HG02870 (cell line): ENCODE measurements around the gene EGF.

Experiments
- ATAC-seq: cut with Tn5 transposase; IDR thresholded peaks from one replicate; pipeline ENCODE4 v1.9.1; 2021; ENCODE audit warnings: mild to moderate bottlenecking, moderate library complexity; ENCODE audit not compliant: unreplicated experiment

EGF gene

DNA sequence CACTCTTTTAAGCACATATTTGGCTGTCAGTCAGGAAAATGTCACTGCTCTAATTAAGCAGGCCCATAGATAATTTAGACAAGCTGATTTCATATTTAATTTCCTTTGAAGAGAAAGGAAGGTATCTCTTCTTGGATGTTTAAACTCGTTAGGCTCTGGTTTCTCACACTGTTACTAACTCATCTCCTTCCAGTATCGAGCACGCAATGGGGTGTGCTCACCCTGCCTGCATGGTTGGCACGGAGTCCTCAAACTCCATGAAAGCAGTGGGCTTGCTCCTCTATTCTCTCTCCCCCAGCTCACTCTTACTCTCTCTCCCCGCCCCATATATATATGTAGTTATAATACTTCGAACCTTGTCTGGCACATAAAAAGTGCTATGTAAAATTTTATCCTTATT is 76.9 kb downstream of the EGF start:
- no peak for ATAC-seq

DNA sequence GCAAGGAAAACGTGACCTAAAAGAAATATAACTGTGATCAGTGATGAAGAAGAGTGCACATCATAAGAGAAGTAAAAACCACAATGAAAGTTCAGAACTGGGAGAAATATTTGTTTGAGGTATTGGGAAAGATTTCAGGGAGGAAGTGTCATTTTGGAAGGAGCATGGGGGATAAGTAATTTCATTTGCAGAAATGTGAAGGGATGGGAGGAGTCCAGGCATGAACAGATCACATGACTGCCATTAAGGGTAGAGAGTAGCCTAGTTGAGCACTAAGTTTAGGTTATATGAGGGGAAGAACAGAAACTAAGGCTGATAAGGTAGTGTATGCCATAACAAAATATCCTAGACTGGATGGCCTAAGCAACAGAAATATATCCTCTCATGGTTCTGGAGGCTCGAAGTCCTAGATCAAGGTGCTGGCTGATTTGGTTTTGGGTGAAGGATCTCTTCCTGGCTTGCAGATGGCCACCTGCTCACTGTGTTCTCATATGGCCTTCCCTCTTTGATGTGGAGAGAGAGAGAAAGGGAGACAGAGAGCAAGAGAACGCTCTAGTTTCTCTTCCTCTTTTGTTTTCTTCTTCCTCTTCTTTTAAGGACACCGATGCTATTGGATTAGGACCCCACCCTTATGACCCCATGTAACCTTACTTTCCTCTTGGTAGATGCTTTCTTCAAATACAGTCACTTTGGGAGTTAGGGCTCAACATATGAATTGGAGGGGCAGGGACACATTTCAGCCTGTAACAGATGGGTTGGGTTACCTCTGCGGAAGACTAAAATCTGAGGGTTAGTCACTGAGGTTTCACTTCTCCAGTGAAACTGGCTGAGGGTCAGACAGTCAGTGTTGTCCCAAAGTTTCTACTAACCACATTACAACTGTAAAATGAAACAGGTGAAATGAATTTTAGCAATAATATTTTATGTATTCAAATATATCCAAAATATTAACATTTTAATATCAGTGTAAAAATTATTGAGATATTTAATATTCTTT is 77.9 kb downstream of the EGF start:
- peak; percentile 84 for ATAC-seq

DNA sequence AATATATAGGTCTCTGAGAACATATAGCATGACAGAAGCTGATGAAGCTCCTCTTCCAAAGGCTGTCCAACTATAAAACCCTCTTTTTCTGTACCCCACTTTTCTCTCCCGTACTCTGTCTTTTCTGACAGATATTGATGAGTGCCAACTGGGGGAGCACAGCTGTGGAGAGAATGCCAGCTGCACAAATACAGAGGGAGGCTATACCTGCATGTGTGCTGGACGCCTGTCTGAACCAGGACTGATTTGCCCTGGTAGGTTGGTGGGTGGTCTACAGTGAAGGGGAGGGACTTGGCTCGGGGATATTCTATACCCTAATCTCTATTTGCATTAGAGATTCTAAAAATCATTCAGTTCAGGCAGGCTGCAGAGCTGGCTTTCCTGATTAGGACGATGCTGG is 80.4 kb downstream of the EGF start:
- no peak for ATAC-seq

DNA sequence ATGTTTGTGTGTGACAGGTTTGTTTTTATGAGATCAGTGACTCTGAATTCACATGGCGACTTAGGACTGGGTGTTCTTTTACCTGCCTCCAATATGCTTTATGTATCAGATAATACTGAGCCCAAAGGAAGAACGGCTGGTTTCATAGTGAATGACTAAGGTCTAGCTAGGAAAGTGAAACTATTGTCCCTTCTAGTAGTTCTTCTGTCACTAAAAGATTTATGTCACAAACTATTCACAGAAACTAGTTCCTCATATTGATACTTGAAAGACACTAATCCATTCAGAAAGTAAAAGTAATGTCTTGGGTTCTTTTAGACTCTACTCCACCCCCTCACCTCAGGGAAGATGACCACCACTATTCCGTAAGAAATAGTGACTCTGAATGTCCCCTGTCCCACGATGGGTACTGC is 81.7 kb downstream of the EGF start:
- peak; percentile 57 for ATAC-seq

DNA sequence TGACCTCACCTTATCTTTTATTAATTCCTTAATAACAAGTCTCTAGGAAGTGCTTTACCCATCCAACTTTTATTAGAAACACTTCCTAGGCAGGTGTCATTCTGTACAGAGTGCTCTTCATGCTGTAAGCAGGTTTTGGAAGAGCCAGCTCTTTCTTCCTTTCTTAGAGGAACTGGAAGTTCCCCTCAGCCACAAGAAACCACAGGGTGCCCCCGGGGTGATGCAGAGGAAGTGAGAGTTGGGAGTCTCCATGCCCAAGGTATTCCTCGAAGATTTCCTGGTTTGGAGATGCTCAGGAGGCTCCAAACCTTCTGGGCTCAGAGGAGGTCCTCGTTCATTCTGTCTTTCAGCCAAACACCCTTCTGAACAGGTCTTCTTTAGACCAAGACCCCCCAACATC is 83.8 kb downstream of the EGF start:
- no peak for ATAC-seq

DNA sequence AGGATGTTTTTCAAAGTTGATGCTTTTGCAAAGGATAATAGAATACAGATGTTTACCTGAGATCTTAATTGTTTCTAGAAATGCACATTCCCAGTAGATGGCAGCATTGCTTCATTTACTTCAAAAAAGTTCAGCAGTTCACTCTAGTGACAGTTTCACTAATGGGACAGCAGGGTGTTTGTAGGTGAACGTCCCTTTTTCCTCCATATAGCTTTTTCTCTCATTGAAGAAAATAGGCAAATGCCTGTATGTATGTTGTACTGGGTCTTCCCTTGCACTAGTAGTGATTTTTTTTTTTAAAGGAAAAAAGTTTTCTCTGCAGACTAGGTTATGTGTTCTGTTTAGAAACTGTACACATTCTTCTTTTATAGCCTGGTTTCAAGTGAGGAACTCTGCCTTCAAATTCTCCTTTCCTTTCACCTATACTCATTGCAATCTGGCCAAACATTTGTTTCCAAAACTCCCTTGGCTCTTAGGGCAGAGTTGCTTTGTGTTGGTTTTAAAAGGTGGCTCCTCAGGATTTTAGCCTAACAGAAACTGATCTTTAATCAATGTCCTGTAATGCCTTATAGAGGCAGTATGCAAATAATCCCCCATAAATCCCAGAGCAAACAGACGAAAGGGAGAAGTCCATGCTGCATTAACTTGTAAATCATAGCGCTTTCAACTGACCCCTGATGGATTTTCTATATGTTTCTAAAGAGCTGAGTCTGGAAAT is 86.3 kb downstream of the EGF start:
- ATAC-seq, result no peak

DNA sequence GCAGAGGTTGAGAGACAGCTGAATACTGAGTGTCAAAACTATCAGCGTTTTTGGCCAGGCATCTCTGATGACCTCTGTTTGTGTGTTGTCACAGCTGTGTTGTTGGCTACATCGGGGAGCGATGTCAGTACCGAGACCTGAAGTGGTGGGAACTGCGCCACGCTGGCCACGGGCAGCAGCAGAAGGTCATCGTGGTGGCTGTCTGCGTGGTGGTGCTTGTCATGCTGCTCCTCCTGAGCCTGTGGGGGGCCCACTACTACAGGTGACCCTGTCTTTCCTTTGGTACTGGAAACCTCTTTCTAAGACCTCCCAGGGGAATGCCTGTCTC is 86.9 kb downstream of the EGF start:
- no peak for ATAC-seq

DNA sequence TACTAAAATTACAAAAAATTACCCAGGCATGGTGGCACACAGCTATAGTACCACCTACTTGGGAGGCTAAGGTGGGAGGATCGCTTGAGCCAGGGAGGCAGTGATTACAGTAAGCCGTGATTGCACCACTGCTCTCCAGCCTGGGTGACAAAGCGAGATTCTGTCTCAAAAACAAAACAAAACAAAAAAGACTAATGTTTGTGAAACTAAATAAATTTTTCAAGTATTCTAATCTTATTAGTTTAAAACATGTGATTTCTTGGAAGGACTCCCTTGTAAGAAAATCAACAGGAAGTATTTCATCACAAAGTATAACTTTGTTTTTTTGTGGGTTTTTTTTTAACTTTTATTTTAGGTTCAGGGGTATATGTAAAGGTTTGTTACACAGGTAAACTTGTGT is 89.6 kb downstream of the EGF start:
- ATAC-seq, result no peak

DNA sequence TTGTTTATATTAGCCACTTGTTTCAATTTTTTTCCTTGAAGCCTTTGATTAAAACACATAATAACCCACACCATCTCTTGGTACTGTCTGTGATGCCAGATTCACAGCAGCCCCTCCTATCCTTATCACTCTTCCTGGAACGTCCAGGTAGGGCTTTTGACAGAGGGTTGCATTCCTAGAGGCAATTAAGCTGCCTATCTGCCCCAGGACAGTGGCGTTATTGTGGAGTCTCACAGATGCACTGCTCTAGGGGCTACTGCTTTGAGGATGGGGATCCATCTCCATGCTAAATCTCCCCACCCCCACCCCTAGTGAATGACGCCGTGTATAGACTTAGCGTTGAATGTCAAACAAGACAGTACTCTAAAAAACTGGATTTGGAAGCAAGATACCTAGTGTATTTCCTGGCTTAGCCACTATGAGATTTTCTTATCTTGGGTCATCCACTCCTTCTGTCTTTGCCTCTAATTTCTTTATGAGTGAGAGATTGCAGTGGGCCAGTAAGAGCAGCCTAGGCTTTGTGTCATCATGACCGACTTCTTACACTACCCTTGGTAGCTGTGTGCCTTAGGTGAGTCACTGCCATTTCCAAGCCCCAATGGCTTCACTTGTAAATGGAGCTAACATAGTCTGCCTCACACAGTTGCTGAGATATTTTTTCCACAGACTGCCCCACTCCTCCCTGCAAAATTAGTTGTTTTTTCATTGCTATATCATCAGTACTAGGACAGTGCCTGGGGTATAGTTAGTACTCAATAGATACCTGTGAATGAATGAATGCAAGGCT is 90.9 kb downstream of the EGF start:
- no peak for ATAC-seq

DNA sequence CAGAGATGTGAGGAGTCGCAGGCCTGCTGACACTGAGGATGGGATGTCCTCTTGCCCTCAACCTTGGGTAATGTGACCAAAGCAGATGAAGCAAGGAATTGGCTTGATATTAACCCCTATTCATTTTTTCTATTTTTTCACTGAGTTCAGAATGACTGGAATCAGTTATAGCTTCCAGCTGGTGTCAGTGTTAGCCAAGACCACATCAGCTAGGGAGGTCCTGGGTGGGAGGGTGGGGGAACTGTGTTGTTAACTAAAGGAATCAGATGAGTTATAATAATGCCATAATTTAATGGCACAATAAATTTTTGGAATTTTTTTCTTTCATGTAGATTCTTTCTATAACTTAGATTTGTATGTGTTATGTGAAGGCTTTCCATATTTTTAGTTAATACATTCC is 91.9 kb downstream of the EGF start:
- no peak for ATAC-seq

DNA sequence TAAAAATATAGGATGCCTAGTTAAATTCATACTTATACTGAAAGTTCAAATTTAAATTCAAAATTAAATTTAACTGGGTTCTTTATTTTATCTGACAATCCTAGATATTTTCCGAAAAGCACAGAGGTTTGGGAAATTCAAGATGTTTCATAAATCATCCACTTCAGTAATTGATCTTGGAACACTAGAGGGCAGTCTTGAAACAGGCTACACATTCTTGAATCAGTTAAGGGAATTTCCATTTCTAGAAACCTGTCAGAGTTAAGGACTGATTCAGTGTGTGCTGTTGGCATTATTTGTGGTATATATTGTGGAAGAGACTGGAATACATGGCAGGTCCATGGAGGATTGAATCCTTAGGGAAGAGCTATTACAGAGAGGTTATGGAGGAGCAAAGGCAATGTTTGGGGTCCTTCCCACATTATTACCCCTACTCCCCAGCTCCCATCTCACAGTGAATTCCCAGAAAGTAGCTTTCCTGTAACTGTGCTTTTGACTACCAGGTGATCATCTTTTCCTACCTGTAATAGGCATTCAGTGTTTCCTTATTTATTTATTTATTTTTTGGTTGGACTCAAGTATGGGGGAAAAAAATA is 92.9 kb downstream of the EGF start:
- peak; percentile 60 for ATAC-seq

DNA sequence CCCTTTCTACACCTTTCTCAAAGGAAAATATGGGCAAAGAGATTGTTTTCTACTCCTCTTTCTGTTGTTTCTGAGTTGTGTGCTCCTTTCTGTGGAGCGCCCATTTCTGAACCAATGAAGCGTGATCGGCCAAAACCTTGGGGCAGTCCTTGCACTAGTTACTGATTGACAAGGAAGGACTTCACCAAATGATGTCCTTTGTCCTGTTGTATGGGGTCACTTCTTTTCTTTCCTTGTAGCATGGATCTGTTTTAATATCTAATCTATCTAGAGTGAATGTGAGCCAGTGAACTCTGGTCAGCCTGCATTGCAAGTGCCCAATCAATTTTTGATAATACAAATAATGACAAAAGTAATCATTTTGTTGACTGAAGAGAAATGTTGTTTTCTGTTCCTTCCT is 94.5 kb downstream of the EGF start:
- no peak for ATAC-seq

DNA sequence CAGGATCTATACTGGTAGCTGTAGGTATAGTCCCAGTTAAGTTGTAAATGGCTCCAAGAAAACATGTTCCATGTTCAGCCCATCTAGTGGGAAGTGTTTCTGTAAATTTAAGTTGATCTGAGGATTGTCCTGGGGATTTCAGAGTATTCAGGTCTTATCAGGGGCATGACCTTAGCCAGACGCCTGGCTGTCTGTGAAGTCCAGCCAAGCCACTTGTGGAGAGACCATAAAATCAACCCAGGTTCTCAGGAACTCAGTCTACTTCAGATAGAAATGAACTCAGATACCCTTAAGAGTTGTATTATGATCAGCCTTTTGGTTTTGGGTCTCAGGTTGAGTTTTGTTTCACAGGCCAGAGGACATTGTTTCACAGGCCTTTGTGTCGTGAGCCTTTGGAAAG is 95.9 kb downstream of the EGF start:
- no peak for ATAC-seq

DNA sequence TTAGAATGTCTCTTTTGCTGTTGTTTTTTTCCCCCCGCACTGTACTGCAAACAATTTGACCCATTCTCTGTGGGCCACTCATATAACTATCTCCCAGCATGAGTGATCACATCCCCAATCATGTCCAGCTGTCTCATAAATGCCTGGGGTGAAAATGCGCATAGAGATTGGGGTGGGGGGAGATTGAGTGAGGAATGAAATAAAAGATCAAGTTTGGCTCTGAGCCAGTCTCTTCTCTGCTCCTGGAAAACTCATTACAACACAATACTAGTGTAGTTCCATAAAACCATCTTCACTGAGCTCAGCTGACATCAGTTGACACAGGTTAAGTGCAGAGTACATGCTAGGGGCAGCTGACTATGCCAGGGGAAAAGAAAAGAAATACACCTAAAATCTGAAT is 96.9 kb downstream of the EGF start:
- ATAC-seq, result no peak

DNA sequence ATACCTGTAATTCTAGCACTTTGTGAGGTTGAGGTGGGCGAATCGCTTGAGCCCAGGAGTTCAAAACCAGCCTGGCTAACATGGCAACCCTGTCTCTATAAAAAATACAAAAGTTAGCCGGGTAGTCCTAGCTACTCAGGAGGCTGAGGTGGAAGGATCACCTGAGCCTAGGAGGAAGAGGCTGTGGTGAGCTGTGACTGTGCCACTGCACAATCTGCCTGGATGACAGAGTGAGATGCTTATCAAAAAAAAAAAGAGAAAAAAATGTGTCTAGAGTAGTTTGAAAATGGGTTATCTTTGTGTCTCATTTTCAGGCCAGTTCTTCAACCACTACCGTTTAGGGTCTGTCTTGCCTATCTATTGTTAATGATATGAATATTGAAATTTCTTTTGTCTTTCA is 98.1 kb downstream of the EGF start:
- no peak for ATAC-seq

DNA sequence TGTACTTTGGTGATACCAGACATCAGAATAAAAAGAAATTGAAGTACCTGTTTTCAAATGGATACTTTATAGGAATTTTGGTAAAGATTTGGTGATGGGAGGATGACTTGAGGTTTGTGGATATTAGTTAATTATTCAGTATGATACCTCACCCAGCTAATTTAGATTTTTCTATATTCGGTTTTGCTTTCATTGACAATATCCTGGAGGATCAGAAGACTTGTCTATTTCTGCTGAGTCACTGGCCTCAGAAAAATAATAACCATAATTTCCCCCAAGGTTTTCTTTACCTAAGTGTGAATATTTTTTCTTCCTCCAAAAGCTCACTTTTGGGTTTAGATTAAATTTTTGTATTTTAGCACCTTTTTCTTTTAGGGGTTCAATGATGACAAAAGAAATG is 100.2 kb downstream of the EGF start:
- ATAC-seq, result no peak

DNA sequence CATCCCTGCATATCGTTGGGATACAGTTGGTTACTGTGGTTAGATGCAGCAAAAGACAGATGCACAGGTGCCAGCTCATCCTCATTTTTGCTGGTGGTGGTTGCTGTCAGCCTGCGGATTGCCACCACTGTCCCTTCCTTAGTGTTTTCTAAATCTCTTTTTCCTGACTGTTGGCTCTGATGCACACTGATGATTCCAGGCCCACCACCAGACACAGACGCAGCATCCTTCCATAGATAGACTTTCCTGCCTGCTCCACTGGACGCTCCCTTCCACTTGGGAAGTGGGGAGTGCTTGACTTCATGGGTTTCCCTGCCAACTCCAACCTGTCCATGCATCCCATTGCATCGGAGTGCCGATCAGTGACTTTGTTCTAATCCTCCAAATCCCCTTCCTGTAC is 101.5 kb downstream of the EGF start:
- ATAC-seq, result no peak

DNA sequence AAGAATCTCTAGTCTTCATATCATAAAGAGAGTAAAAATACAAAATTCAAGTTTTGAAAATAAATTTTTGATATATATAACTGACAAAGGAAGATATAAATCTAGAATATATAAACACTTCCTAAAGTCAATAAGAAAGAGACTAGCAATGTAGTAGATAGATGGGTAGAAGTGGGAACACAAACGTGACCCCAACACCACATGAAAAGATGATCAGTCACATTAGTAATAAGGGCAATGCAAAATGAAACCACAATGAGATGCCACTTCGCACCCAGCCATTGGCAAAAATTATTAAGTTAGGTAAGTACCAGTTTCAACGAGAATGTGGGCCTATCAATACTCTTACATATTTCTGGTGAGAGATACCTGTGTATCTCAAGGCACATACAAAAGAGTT is 106.5 kb downstream of the EGF start:
- no peak for ATAC-seq

DNA sequence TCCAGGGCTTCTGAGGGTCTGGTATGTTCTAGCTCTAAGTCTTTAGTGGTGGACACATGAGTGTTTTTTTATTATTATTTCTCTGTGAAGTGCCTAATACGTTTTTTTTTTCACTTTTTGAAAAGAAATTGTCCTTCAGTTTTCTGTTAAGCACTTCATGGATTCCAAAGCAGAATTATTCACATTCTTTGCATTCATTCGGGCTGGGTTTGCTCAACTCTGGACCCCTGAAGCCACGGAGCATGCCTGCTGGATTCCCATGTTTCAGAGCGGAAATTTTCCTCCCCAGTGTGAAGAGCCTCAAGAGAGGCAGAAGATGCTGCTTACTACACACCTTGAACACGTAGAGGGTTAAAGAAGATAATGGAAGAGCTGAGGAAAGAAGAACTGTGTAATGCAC is 107.5 kb downstream of the EGF start:
- ATAC-seq, result no peak

DNA sequence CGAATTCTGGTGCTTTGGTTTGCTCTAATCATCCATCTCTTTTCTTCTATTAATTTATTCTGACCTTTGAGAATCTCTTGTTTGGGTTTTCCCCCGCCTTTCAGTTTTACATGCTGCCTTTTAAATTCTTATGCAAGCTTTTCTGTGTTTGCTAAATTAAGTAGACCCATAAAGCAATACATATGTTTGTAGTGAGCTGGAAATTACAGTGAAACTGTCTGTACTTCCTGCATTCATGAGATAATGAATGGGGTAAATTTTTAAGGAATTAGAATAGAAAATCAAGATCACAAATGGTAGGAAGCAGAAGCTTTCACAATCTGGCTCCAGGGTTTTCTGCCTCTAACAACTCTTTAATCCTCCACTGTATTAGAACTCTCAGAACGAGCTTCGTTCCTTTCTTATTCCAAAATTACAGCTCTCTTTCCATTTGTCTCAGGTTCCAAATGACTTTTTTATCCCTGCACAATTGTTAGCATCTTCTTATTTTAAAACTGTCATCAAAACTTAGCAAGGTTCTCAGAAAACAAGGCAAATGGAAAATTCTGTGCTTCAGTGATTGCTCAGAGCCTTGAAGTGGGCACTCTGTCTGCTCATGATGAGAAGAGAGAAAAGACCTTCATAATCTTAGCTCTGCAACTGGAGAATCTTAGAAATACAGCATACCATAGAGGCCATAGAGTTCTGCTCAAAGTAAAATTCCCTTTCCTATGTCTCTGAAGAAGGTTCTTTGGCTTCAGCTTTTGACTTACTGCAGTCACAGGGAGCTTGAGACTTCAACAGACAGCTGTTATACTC is 108.2 kb downstream of the EGF start:
- no peak for ATAC-seq
